Mucosa of descending colon (tissue), 3 donors: ENCODE data around the gene HOOK1. TPM values are rescaled to one million over a fixed set of nuclear protein-coding genes. Genes with fewer than 3 reads are reported as not detected.

Source experiments
- ATAC-seq: fragments of 200-7000 bp; cut with Tn5 transposase; one replicate; pipeline ENCODE4 v1.9.1; 2020; ENCODE audit warnings: mild to moderate bottlenecking, moderate library complexity
- DNase-seq, 3 donors: peaks; one replicate each; pipeline ENCODE4 v3.0.0-alpha.2; 2020
- H3K36me3 ChIP-seq: fragments of 200-600 bp; one replicate; pipeline ENCODE4 v1.8.0; 2021; ENCODE audit warnings: low read depth, mild to moderate bottlenecking
- H3K4me1 ChIP-seq: fragments of 200-600 bp; one replicate; pipeline ENCODE4 v1.8.0; 2021; ENCODE audit warnings: low read depth, mild to moderate bottlenecking
- H3K4me3 ChIP-seq: fragments of 200-600 bp; one replicate; pipeline ENCODE4 v1.8.0; 2021; ENCODE audit warnings: mild to moderate bottlenecking
- H3K9me3 ChIP-seq: fragments of 200-600 bp; one replicate; pipeline ENCODE4 v1.8.0; 2021; ENCODE audit warnings: mild to moderate bottlenecking
- intact Hi-C, 2 donors: fragments of 100-400 bp; cut with DNase I in 1 of 2; cut with micrococcal nuclease in 1 of 2; formaldehyde crosslinking; loops; one replicate each; pipeline versions ENCODE4 v1.11.0 to v1.11.1; 2022; cut with DNase I, micrococcal nuclease
- total RNA-seq, 3 donors: library from RNA; stranded (reverse); fragmentation: NEBNext Ultra II Directional in 2 of 3; extraction: Animal tissue kit (Norgen Biotek cat#: 25700) in 2 of 3; gene quantifications; one replicate each; pipeline versions ENCODE4 v1.2.1 to v1.2.4, GENCODE V29; 2021 to 2023
- TF ChIP-seq, protein P1 (sequence below): fragments of 200-600 bp; IDR thresholded peaks from one replicate; pipeline ENCODE4 v1.8.0; 2022; ENCODE audit warnings: antibody characterized with exemption, mild to moderate bottlenecking
- donor health status: DM: no; HTN: no; CAD: no; lungs with moderate emphysema.
- donor health status: DM: no; HTN: no; CAD: no.
- donor health status: DM: no; HTN: yes; CAD: no.

Gene HOOK1
- total RNA-seq, 3 donors from 2014 or later: 26.9 to 58.6 (median 55.9) TPM

GRCh38 chr1:59814180-59814900 is 409 bp upstream of the HOOK1 start:
- DNase-seq (peak; percentile 92 to 95 (median 94)), ATAC-seq (peak; percentile 95)
- intact Hi-C loops: no loop called here
- TF ChIP-seq, protein P1, sequence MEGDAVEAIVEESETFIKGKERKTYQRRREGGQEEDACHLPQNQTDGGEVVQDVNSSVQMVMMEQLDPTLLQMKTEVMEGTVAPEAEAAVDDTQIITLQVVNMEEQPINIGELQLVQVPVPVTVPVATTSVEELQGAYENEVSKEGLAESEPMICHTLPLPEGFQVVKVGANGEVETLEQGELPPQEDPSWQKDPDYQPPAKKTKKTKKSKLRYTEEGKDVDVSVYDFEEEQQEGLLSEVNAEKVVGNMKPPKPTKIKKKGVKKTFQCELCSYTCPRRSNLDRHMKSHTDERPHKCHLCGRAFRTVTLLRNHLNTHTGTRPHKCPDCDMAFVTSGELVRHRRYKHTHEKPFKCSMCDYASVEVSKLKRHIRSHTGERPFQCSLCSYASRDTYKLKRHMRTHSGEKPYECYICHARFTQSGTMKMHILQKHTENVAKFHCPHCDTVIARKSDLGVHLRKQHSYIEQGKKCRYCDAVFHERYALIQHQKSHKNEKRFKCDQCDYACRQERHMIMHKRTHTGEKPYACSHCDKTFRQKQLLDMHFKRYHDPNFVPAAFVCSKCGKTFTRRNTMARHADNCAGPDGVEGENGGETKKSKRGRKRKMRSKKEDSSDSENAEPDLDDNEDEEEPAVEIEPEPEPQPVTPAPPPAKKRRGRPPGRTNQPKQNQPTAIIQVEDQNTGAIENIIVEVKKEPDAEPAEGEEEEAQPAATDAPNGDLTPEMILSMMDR: no peak
- peaks cover 4% of the 10 kb centered on the region for H3K4me1 ChIP-seq
- no peaks in the 10 kb centered on the region for H3K9me3 ChIP-seq
- no peaks in the 10 kb centered on the region for H3K36me3 ChIP-seq
- H3K4me3 ChIP-seq: peak overlapping the region; percentile 50

DNA sequence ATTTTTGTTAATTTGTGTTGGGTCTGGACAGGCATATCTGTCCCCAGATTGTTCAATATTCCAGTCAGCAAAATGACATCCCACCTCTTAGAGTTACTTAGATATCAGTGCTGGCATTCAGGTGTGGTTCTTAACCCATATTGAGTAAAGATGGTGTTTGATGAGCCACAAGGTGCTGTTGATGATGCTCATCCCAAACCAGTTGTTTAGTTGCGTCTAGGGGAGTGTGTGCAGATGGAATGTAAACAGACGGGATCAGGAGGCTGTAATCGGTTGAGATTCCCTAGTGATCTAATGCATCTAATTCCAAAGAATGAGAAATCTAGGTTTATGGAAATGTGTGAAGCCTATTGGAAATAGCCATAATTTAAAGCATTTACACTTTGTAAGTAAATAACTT is 1.1 kb downstream of the HOOK1 start:
- no peaks in the 10 kb centered on the region for H3K9me3 ChIP-seq
- ATAC-seq (no peak), DNase-seq (no peak)
- H3K36me3 ChIP-seq: no peaks in the 10 kb centered on the region
- intact Hi-C loops: no loop called here
- H3K4me1 ChIP-seq: peaks cover 4% of the 10 kb centered on the region
- TF ChIP-seq, protein P1: no peak
- H3K4me3 ChIP-seq: no peak overlapping the region

GRCh38 chr1:59816318-59816878 is 1.6 kb downstream of the HOOK1 start:
- intact Hi-C loops: no loop called here
- no peak for ATAC-seq
- Histone ChIP-seq H3K4me3 (no peak overlapping the region), H3K9me3 (no peaks in the 10 kb centered on the region), H3K4me1 (peaks cover 4% of the 10 kb centered on the region), H3K36me3 (no peaks in the 10 kb centered on the region)
- TF ChIP-seq, protein P1: no peak
- DNase-seq: no peak

- no peak for ATAC-seq
- H3K4me3 ChIP-seq: no peak overlapping the region
- no peaks in the 10 kb centered on the region for H3K36me3 ChIP-seq
- no peak for DNase-seq
- H3K9me3 ChIP-seq: no peaks in the 10 kb centered on the region
- intact Hi-C loops: no loop called here
- TF ChIP-seq, protein P1: no peak
- H3K4me1 ChIP-seq: no peaks in the 10 kb centered on the region
Observed at GRCh38 chr1:59819566-59820438, 5.1 kb downstream of the HOOK1 start.

DNA sequence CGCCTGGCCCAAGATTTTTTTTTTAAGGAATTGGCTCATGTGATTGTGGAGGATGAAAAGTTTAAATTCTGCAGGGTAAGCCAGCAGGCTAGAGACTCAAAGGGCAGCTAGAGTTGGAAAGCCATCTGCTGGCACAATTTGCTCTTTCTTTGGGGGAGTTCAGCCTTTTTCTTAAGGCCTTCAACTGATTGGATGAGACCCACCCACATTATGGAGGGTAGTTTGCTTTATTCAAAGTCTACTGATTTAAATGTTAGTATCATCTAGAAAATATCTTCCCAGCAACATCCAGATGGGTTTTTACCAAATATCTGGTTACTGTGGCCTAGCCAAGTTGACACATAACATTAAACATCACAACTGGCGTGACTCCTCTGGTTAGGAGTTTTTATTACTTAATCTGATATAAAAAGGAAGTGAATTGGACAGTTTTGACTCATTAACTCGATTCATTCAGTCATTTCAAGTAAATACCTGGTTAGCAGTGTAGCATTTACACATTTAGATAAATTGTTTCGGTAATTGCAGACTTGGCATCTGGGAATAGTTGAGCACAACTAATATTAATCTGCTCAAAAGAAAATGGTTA is 12.4 kb downstream of the HOOK1 start:
- intact Hi-C loops: no loop called here
- no peaks in the 10 kb centered on the region for H3K4me1 ChIP-seq
- H3K36me3 ChIP-seq: no peaks in the 10 kb centered on the region
- TF ChIP-seq, protein P1: no peak
- H3K9me3 ChIP-seq: no peaks in the 10 kb centered on the region
- DNase-seq: no peak
- H3K4me3 ChIP-seq: no peak overlapping the region
- ATAC-seq: no peak
